Neural crest cell (in vitro differentiated cells): ENCODE measurements around the gene SUCLG2. TPM values are rescaled to one million over a fixed set of nuclear protein-coding genes. Genes with fewer than 3 reads are reported as not detected.

Experiments used
- DNase-seq: peaks from one replicate; pipeline ENCODE4 v3.0.0; 2021; ENCODE audit warnings: low read depth, mixed read lengths, low spot score
- H3K27ac Mint-ChIP-seq: one replicate; pipeline ENCODE4 v1.8.0; 2021; ENCODE audit warnings: mild to moderate bottlenecking, mixed read lengths; ENCODE audit not compliant: unreplicated experiment
- H3K27me3 Mint-ChIP-seq: 2 replicates; pipeline ENCODE4 v1.8.0; 2021; ENCODE audit warnings: low read depth, mild to moderate bottlenecking, mixed read lengths
- H3K36me3 Mint-ChIP-seq: 2 replicates; pipeline ENCODE4 v1.8.0; 2021; ENCODE audit warnings: low read depth, mild to moderate bottlenecking, mixed read lengths
- H3K4me1 Mint-ChIP-seq: 2 replicates; pipeline ENCODE4 v1.8.0; 2021; ENCODE audit warnings: mixed read lengths
- H3K4me3 Mint-ChIP-seq: one replicate; pipeline ENCODE4 v1.8.0; 2021; ENCODE audit warnings: mild to moderate bottlenecking, mixed read lengths
- H3K9me3 Mint-ChIP-seq: 2 replicates; pipeline ENCODE4 v1.8.0; 2021; ENCODE audit warnings: mixed read lengths
- total RNA-seq: library from RNA; stranded (reverse); gene quantifications from 2 replicates; pipeline ENCODE4 v1.2.1, GENCODE V29; 2021
- TF ChIP-seq, protein P1 (sequence below): fragments of 200-600 bp; sonication (generic); conservative IDR thresholded peaks from 2 replicates; pipeline ENCODE4 v1.5.0; 2021; ENCODE audit warnings: antibody characterized with exemption, mild to moderate bottlenecking

SUCLG2 gene
- total RNA-seq, 1 donor from 2014 or later = 36.4 TPM

DNA sequence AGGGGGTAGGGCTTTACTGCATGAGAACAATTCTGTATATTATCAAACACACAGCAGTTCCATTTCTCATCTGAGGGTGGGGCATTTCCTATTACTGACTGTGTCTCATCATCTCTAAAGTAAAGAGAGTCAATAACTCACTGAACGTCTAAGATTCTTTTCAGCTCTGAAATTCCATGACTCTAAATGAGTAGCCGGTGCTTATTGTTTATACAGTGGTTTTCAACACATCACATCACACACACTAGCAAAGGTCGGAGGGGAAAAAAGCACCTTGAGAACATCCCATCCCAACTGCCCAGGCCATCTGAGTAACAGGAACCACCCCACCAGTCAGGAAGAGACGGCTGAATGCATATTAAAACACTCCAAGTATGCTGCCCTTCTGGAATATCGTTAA, 196.0 kb downstream of the SUCLG2 start:
- Mint-ChIP-seq H3K9me3 (no peaks in the 10 kb centered on the region), H3K27me3 (no peaks in the 10 kb centered on the region), H3K4me1 (peaks cover 12% of the 10 kb centered on the region), H3K36me3 (no peaks in the 10 kb centered on the region), H3K27ac (no peak overlapping the region), H3K4me3 (no peak overlapping the region)
- DNase-seq = no peak
- TF ChIP-seq, protein P1, sequence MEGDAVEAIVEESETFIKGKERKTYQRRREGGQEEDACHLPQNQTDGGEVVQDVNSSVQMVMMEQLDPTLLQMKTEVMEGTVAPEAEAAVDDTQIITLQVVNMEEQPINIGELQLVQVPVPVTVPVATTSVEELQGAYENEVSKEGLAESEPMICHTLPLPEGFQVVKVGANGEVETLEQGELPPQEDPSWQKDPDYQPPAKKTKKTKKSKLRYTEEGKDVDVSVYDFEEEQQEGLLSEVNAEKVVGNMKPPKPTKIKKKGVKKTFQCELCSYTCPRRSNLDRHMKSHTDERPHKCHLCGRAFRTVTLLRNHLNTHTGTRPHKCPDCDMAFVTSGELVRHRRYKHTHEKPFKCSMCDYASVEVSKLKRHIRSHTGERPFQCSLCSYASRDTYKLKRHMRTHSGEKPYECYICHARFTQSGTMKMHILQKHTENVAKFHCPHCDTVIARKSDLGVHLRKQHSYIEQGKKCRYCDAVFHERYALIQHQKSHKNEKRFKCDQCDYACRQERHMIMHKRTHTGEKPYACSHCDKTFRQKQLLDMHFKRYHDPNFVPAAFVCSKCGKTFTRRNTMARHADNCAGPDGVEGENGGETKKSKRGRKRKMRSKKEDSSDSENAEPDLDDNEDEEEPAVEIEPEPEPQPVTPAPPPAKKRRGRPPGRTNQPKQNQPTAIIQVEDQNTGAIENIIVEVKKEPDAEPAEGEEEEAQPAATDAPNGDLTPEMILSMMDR = no peak

GRCh38 chr3:67453628-67454027, 200.8 kb downstream of the SUCLG2 start:
- Mint-ChIP-seq H3K4me1 (peaks cover 9% of the 10 kb centered on the region), H3K4me3 (no peak overlapping the region), H3K9me3 (no peaks in the 10 kb centered on the region), H3K27ac (no peak overlapping the region), H3K27me3 (no peaks in the 10 kb centered on the region), H3K36me3 (no peaks in the 10 kb centered on the region)
- no peak for DNase-seq
- TF ChIP-seq, protein P1 = no peak

DNA sequence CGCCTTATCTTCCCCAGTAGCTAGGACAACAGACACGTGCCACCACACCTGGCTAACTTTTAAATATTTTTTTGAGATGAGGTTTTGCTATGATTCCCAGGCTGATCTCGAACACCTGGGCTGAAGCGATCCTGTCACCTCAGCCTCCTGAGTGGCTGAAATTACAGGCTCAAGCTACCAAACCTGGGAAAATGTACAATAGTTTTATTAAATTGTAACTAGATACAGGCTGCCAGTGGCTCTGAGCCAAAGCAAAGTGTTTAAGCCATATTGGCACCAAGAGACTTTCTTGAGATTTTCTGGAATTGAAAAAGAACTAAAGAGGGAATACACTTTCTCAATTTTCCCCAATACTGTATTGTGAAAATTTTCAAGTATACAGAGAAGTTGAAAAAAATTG, 204.3 kb downstream of the SUCLG2 start:
- no peak overlapping the region for H3K27ac Mint-ChIP-seq
- no peak overlapping the region for H3K4me3 Mint-ChIP-seq
- H3K9me3 Mint-ChIP-seq = no peaks in the 10 kb centered on the region
- TF ChIP-seq, protein P1 = no peak
- H3K36me3 Mint-ChIP-seq = no peaks in the 10 kb centered on the region
- no peak for DNase-seq
- no peaks in the 10 kb centered on the region for H3K27me3 Mint-ChIP-seq
- H3K4me1 Mint-ChIP-seq = no peaks in the 10 kb centered on the region

DNA sequence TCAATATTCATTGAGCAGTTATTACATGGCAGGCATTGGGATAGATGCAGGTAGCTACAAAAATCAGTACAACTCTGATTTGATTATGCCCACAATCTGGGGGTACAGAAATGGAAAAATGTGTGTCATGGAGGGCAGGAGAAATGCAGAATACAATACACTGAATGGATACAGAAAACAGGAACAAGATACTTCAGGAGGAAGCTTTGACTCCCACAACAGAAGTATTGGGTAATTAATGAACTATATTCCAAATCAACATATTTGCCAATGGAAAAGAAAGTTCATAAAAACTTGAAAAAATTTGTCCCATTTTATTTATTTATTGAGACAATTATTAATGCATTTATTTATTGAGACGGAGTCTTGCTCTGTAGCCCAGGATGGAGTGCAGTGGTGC, 207.0 kb downstream of the SUCLG2 start:
- H3K36me3 Mint-ChIP-seq = peaks cover 5% of the 10 kb centered on the region
- H3K4me3 Mint-ChIP-seq = no peak overlapping the region
- TF ChIP-seq, protein P1 = no peak
- no peak overlapping the region for H3K27ac Mint-ChIP-seq
- no peaks in the 10 kb centered on the region for H3K4me1 Mint-ChIP-seq
- no peak for DNase-seq
- H3K27me3 Mint-ChIP-seq = no peaks in the 10 kb centered on the region
- H3K9me3 Mint-ChIP-seq = no peaks in the 10 kb centered on the region

DNA sequence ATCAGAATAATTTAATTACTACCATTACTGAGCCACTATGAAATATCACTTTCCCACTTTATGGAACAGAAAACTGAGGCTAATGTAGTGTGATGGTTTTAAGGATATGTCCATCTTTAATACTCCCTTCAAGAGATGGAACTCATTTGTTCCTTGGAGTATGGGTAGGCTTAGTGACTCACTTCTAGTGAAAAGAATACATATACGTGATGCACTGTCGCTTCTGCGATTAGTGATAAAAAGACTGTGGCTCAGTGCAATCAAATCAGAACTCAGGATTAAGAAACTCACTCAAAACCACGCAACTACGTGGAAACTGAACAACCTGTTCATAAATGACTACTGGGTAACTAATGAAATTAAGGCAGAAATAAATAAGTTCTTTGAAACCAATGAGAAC, 216.6 kb downstream of the SUCLG2 start:
- peaks cover 31% of the 10 kb centered on the region for H3K36me3 Mint-ChIP-seq
- no peak for DNase-seq
- TF ChIP-seq, protein P1 = no peak
- H3K27ac Mint-ChIP-seq = no peak overlapping the region
- no peaks in the 10 kb centered on the region for H3K27me3 Mint-ChIP-seq
- no peak overlapping the region for H3K4me3 Mint-ChIP-seq
- no peaks in the 10 kb centered on the region for H3K4me1 Mint-ChIP-seq
- peaks cover 5% of the 10 kb centered on the region for H3K9me3 Mint-ChIP-seq

DNA sequence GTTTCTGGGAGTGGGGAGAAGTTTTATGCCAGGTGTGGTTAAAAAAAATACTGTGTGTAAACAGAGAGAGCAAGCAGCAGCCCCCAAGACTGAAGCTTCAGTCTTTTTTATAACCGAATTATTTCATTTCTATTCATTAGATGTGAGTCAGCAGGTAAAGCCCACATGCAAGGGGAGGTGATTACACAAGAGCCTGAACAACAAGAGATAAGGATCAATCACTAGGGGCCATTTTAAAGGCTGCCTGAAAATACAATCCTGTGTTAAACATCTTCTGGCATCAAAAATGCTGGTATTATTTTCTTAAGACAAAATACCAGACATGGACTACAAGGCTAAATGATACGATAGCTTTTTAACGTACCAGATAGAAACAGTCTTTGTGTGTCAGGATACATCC, 217.3 kb downstream of the SUCLG2 start:
- peaks cover 4% of the 10 kb centered on the region for H3K4me1 Mint-ChIP-seq
- TF ChIP-seq, protein P1 = no peak
- H3K4me3 Mint-ChIP-seq = no peak overlapping the region
- H3K36me3 Mint-ChIP-seq = peaks cover 29% of the 10 kb centered on the region
- H3K9me3 Mint-ChIP-seq = peaks cover 5% of the 10 kb centered on the region
- no peak overlapping the region for H3K27ac Mint-ChIP-seq
- H3K27me3 Mint-ChIP-seq = no peaks in the 10 kb centered on the region
- no peak for DNase-seq
